DND-41 (cell line): ENCODE measurements around the gene ZMPSTE24.

ENCODE experiments used
- ATAC-seq: fragments of 200-7000 bp; cut with Tn5 transposase; 3 replicates; pipeline ENCODE4 v1.9.1; 2021; ENCODE audit warnings: low read depth; ENCODE audit not compliant: insufficient read depth
- DNase-seq: peaks from one replicate; pipeline ENCODE4 v3.0.0-alpha.2; 2020
- H2AFZ ChIP-seq: 2 replicates; pipeline ENCODE4 v1.6.0; 2012; ENCODE audit warnings: low read depth, low read length
- H3K27ac ChIP-seq: 2 replicates; pipeline ENCODE4 v1.5.1; 2012; ENCODE audit warnings: low read length, inconsistent platforms
- H3K27me3 ChIP-seq: fragments of 200-600 bp; sonication (generic); 2 replicates; pipeline ENCODE4 v1.6.0; 2012; ENCODE audit warnings: low read length, mild to moderate bottlenecking, inconsistent platforms; ENCODE audit not compliant: insufficient read depth, poor library complexity
- H3K36me3 ChIP-seq: 2 replicates; pipeline ENCODE4 v1.5.1; 2012; ENCODE audit warnings: low read length, inconsistent platforms; ENCODE audit not compliant: insufficient read depth
- H3K4me1 ChIP-seq: 2 replicates; pipeline ENCODE4 v1.5.1; 2012; ENCODE audit warnings: mild to moderate bottlenecking, low read length; ENCODE audit not compliant: insufficient read depth
- H3K4me2 ChIP-seq: 2 replicates; pipeline ENCODE4 v1.6.0; 2012; ENCODE audit warnings: mild to moderate bottlenecking, moderate library complexity, low read length, inconsistent platforms; ENCODE audit not compliant: insufficient read depth
- H3K4me3 ChIP-seq, 2 experiments: fragments of 200-600 bp in 1 of 2; shearing (Covaris generic) in 1 of 2; 2 replicates each; pipeline ENCODE4 v1.5.1; 2012 to 2016; ENCODE audit warnings: inconsistent platforms in 2 of 2, low read length in 2 of 2, mild to moderate bottlenecking in 2 of 2, low read depth in 1 of 2, moderate library complexity in 1 of 2
- H3K79me2 ChIP-seq: 2 replicates; pipeline ENCODE4 v1.6.0; 2012; ENCODE audit warnings: low read length, inconsistent platforms; ENCODE audit not compliant: insufficient read depth
- H3K9ac ChIP-seq: 2 replicates; pipeline ENCODE4 v1.6.0; 2012; ENCODE audit warnings: low read depth, mild to moderate bottlenecking, inconsistent platforms, low read length, moderate library complexity
- H3K9me3 ChIP-seq: 2 replicates; pipeline ENCODE4 v1.5.1; 2012; ENCODE audit warnings: low read length, moderate library complexity, mild to moderate bottlenecking, inconsistent platforms; ENCODE audit not compliant: insufficient read depth, severe bottlenecking
- H4K20me1 ChIP-seq: 2 replicates; pipeline ENCODE4 v1.6.0; 2012; ENCODE audit warnings: low read length; ENCODE audit not compliant: insufficient read depth
- CTCF ChIP-seq: IDR thresholded peaks from 2 replicates; pipeline ENCODE4 v1.5.1; 2012; ENCODE audit warnings: borderline replicate concordance, low read length, moderate library complexity, mild to moderate bottlenecking; ENCODE audit not compliant: poor library complexity, severe bottlenecking; ENCODE audit errors: extremely low read depth
- EZH2 ChIP-seq: IDR thresholded peaks from 3 replicates; pipeline ENCODE4 v1.6.1; 2012; ENCODE audit warnings: borderline replicate concordance, low read depth, mild to moderate bottlenecking, moderate library complexity, low read length, inconsistent platforms; ENCODE audit not compliant: severe bottlenecking

ZMPSTE24 gene

GRCh38 chr1:40310983-40311642 lies 53.1 kb downstream of the ZMPSTE24 start:
- TF ChIP-seq EZH2 (no peak), CTCF (no peak)
- H3K27ac ChIP-seq, result no peak overlapping the region
- no peaks in the 10 kb centered on the region for H3K79me2 ChIP-seq
- no peaks in the 10 kb centered on the region for H3K9me3 ChIP-seq
- H3K4me3 ChIP-seq, result no peak overlapping the region
- H2AFZ ChIP-seq, result no peak overlapping the region
- no peak for ATAC-seq
- no peak overlapping the region for H3K9ac ChIP-seq
- H3K4me1 ChIP-seq, result peaks cover 18% of the 10 kb centered on the region
- H3K36me3 ChIP-seq, result no peaks in the 10 kb centered on the region
- peaks cover 16% of the 10 kb centered on the region for H3K27me3 ChIP-seq
- no peak overlapping the region for H3K4me2 ChIP-seq
- DNase-seq, result no peak
- H4K20me1 ChIP-seq, result no peaks in the 10 kb centered on the region

GRCh38 chr1:40311692-40312091 lies 53.7 kb downstream of the ZMPSTE24 start:
- no peak for TF ChIP-seq CTCF
- no peak for TF ChIP-seq EZH2
- Histone ChIP-seq H3K4me3 (no peak overlapping the region), H2AFZ (no peak overlapping the region)

GRCh38 chr1:40312238-40313205 lies 54.5 kb downstream of the ZMPSTE24 start:
- TF ChIP-seq CTCF (no peak), EZH2 (no peak)
- H3K9ac ChIP-seq, result no peak overlapping the region
- H2AFZ ChIP-seq, result no peak overlapping the region
- ATAC-seq, result no peak
- H3K9me3 ChIP-seq, result no peaks in the 10 kb centered on the region
- no peak for DNase-seq
- peaks cover 27% of the 10 kb centered on the region for H3K4me1 ChIP-seq
- no peaks in the 10 kb centered on the region for H3K36me3 ChIP-seq
- H3K4me2 ChIP-seq, result no peak overlapping the region
- no peaks in the 10 kb centered on the region for H4K20me1 ChIP-seq
- H3K27me3 ChIP-seq, result peaks cover 25% of the 10 kb centered on the region
- H3K79me2 ChIP-seq, result no peaks in the 10 kb centered on the region
- no peak overlapping the region for H3K27ac ChIP-seq
- no peak overlapping the region for H3K4me3 ChIP-seq

More at GRCh38 chr1:40311692-40312091, 53.7 kb downstream of the ZMPSTE24 start:
- DNase-seq (no peak), ATAC-seq (no peak)
- H3K27ac ChIP-seq, result no peak overlapping the region
- no peak overlapping the region for H3K4me2 ChIP-seq
- H3K9me3 ChIP-seq, result no peaks in the 10 kb centered on the region
- H3K27me3 ChIP-seq, result peaks cover 22% of the 10 kb centered on the region
- peaks cover 24% of the 10 kb centered on the region for H3K4me1 ChIP-seq
- no peaks in the 10 kb centered on the region for H3K79me2 ChIP-seq
- no peaks in the 10 kb centered on the region for H3K36me3 ChIP-seq
- no peaks in the 10 kb centered on the region for H4K20me1 ChIP-seq
- H3K9ac ChIP-seq, result no peak overlapping the region
